H1 (cell line): ENCODE measurements around the gene SPON2.

ENCODE experiments used
- ATF3 ChIP-seq: IDR thresholded peaks from 2 replicates; pipeline ENCODE4 v1.6.1; 2011; ENCODE audit warnings: low read depth, mild to moderate bottlenecking, low read length; ENCODE audit not compliant: insufficient read depth
- POLR2A ChIP-seq, 2 experiments: IDR thresholded peaks; 1 replicate in 1 of 2; 2 replicates in 1 of 2; pipeline ENCODE4 v1.6.1; 2011; ENCODE audit warnings: low read depth in 2 of 2, low read length in 2 of 2, mild to moderate bottlenecking in 2 of 2; ENCODE audit errors: control extremely low read depth in 1 of 2
- YY1 ChIP-seq: IDR thresholded peaks from 2 replicates; pipeline ENCODE4 v1.6.1; 2011; ENCODE audit warnings: low read depth, mild to moderate bottlenecking, low read length
- TF ChIP-seq, protein P1 (sequence below), 3 experiments: IDR thresholded peaks; 1 replicate in 2 of 3; 2 replicates in 1 of 3; pipeline versions ENCODE4 v1.5.1 to v1.6.1; 2011; ENCODE audit warnings: low read length in 3 of 3, mild to moderate bottlenecking in 3 of 3, inconsistent platforms in 2 of 3, low read depth in 1 of 3, moderate library complexity in 1 of 3; ENCODE audit not compliant: insufficient read depth in 1 of 3; ENCODE audit errors: control extremely low read depth in 1 of 3

DNA sequence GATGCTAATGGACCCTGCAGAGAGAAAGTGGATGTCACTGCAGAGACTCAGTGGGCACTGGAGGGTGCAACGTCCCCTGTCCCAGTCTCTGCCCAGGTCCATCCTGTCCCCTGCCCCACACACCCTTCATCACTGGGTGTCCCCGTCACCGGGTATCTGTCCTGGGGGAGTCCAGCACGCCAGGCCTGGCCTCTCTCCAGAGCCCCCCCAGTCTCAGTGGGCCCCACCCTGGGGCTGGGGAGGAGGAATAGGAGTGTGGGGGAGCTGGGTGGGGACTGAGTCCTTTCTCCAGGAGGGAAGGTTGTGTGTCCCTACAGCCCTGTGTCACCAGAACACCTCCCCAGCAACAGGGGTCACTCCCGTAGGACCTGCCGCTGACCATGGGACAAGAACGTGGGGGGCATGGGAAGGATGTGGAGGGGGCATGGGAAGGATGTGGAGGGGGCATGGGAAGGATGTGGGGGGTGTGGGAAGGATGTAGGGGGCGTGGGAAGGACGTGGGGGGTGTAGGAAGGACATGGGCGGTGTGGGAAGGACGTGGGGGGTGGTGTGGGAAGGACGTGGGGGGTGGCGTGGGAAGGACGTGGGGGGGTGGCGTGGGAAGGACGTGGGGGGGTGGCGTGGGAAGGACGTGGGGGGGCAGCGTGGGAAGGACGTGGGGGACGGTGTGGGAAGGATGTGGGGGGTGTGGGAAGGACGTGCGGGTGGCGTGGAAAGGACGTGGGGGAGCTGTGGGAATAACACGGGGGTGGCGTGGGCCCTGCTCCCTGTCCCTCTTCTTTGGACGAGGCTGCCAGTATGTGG, 21.0 kb upstream of the SPON2 start:
- TF ChIP-seq, protein P1, sequence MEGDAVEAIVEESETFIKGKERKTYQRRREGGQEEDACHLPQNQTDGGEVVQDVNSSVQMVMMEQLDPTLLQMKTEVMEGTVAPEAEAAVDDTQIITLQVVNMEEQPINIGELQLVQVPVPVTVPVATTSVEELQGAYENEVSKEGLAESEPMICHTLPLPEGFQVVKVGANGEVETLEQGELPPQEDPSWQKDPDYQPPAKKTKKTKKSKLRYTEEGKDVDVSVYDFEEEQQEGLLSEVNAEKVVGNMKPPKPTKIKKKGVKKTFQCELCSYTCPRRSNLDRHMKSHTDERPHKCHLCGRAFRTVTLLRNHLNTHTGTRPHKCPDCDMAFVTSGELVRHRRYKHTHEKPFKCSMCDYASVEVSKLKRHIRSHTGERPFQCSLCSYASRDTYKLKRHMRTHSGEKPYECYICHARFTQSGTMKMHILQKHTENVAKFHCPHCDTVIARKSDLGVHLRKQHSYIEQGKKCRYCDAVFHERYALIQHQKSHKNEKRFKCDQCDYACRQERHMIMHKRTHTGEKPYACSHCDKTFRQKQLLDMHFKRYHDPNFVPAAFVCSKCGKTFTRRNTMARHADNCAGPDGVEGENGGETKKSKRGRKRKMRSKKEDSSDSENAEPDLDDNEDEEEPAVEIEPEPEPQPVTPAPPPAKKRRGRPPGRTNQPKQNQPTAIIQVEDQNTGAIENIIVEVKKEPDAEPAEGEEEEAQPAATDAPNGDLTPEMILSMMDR (IDR thresholded peaks at IDR 0.05; ENCODE audit: control extremely low read depth in 1 of 3, insufficient read depth in 1 of 3, low read depth in 1 of 3, low read length in 3 of 3), result no peak
- TF ChIP-seq POLR2A (IDR thresholded peaks at IDR 0.05; ENCODE audit: control extremely low read depth in 1 of 2, low read depth in 2 of 2, low read length in 2 of 2) (no peak), YY1 (no peak), ATF3 (no peak)
